GM23248 (cell line): ENCODE measurements around the gene FNDC3B.

ENCODE experiments used
- EZH2 ChIP-seq: fragments of 200-600 bp; sonication (generic); IDR thresholded peaks from 2 replicates; pipeline ENCODE4 v1.6.1; 2018; ENCODE audit warnings: antibody characterized with exemption, mild to moderate bottlenecking; ENCODE audit not compliant: insufficient read depth, poor library complexity, severe bottlenecking
- EZH2phosphoT487 ChIP-seq: fragments of 200-600 bp; sonication (generic); IDR thresholded peaks from 2 replicates; pipeline ENCODE4 v1.6.1; 2018; ENCODE audit warnings: antibody characterized with exemption, moderate library complexity, mild to moderate bottlenecking, low read depth; ENCODE audit not compliant: insufficient read depth

DNA sequence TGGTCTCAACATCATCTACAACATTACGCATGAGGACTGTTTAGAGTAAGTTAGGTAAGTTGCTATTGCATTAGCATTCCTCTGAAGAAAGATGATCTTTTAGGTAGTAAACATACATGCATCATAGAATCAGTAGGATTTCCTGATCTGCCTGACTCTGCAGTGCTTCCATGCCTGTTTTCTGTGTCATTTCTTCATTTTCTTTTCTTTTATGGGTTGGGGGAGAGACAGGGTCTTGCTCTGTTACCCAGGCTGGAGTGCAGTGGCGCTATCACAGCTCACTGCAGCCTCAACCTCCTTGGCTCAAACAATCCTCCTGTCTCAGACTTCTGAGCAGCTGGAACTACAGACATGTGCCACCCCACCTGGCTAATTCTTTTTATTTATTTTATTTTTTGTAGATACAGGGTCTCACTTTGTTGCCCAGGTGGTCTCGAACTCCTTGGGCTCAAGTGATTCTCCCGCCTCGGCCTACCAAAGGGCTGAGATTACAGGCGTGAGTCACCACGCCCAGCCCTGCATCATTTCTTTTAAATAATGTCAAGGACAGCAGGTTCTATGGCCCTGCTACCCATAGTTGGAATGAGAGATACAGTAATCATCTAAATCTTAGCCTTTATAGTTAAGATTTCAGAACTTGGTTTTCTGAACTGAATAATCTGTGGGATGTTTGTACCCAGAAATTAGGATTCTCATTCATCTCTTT, 224.6 kb downstream of the FNDC3B start:
- TF ChIP-seq EZH2phosphoT487 (no peak), EZH2 (no peak)
